ENCODE data around the gene PGAP3. TPM values are rescaled to one million over a fixed set of nuclear protein-coding genes. Genes with fewer than 3 reads are reported as not detected.
A peak's percentile ranks its signal among the peaks of the same experiment; 100 is the strongest.

PGAP3 gene
- total RNA-seq, 1 experiment from 2014 or later = 29.0 TPM

- no peak overlapping the region for H2BK5ac ChIP-seq (ENCODE audit: insufficient read length, low read length)
- H2BK12ac ChIP-seq (ENCODE audit: insufficient read length, low read depth, low read length) = no peak overlapping the region
- no peak overlapping the region for H4K5ac ChIP-seq (ENCODE audit: insufficient read length, low read depth, low read length)
- no peak overlapping the region for H3T11ph ChIP-seq (ENCODE audit: low read length)
- Mint-ChIP-seq H3K4me1 (peaks cover 31 to 33% of the 10 kb centered on the region in 2 experiments), H3K9me3 (no peaks in the 10 kb centered on the region; a peak in 1 of 5 replicates), H3K36me3 (ENCODE audit: insufficient read depth in 1 of 3, low read depth in 3 of 3) (peaks cover 0 to 3% (median 0%) of the 10 kb centered on the region in 3 experiments; a peak in 2 of 7 replicates), H3K27ac (peak overlapping the region in 1 of 3 experiments; percentile 12; a peak in 1 of 7 replicates), H3K27me3 (ENCODE audit: low read depth) (peaks cover 30% of the 10 kb centered on the region), H3K4me3 (no peak overlapping the region; a peak in 1 of 5 replicates)
- H3K56ac ChIP-seq (ENCODE audit: insufficient read length, low read depth, low read length) = no peak overlapping the region
- H2AK5ac ChIP-seq (ENCODE audit: insufficient read length, low read length) = no peak overlapping the region
- H3K14ac ChIP-seq (ENCODE audit: insufficient read depth, low read length) = no peak overlapping the region
- H3K27me3 ChIP-seq (ENCODE audit: insufficient read depth, low read length) = no peaks in the 10 kb centered on the region; the same call in 1 of the 2 replicates
- H4K91ac ChIP-seq (ENCODE audit: insufficient read length, low read depth, low read length) = no peak overlapping the region
- DNase-seq = no peak
- H4K20me1 ChIP-seq (ENCODE audit: control insufficient read depth, insufficient read depth, insufficient read length) = no peaks in the 10 kb centered on the region
- no peak overlapping the region for H3K27ac ChIP-seq (ENCODE audit: insufficient read length, low read depth, low read length)
- H3K4ac ChIP-seq (ENCODE audit: low read depth, low read length) = no peak overlapping the region
- H3K4me2 ChIP-seq (ENCODE audit: insufficient read depth, insufficient read length, low read length) = no peak overlapping the region
- no peak overlapping the region for H3K23ac ChIP-seq (ENCODE audit: insufficient read length, low read depth, low read length)
- TF ChIP-seq, protein P1, sequence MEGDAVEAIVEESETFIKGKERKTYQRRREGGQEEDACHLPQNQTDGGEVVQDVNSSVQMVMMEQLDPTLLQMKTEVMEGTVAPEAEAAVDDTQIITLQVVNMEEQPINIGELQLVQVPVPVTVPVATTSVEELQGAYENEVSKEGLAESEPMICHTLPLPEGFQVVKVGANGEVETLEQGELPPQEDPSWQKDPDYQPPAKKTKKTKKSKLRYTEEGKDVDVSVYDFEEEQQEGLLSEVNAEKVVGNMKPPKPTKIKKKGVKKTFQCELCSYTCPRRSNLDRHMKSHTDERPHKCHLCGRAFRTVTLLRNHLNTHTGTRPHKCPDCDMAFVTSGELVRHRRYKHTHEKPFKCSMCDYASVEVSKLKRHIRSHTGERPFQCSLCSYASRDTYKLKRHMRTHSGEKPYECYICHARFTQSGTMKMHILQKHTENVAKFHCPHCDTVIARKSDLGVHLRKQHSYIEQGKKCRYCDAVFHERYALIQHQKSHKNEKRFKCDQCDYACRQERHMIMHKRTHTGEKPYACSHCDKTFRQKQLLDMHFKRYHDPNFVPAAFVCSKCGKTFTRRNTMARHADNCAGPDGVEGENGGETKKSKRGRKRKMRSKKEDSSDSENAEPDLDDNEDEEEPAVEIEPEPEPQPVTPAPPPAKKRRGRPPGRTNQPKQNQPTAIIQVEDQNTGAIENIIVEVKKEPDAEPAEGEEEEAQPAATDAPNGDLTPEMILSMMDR (conservative IDR thresholded peaks at IDR 0.05) = no peak
- H3K23me2 ChIP-seq (ENCODE audit: insufficient read length, low read depth, low read length, poor library complexity, severe bottlenecking) = peaks cover 2% of the 10 kb centered on the region
- H3K4me1 ChIP-seq (ENCODE audit: insufficient read depth, low read length) = no peaks in the 10 kb centered on the region; the same call in 1 of the 2 replicates
- no peaks in the 10 kb centered on the region for H3K79me1 ChIP-seq (ENCODE audit: insufficient read depth, low read depth, low read length, poor library complexity, severe bottlenecking)
- H4K8ac ChIP-seq (replicated peaks; ENCODE audit: insufficient read length, low read depth, low read length) = no peak overlapping the region
- H2BK120ac ChIP-seq (ENCODE audit: low read depth, low read length, poor library complexity, severe bottlenecking) = no peak overlapping the region
- H3K18ac ChIP-seq (ENCODE audit: insufficient read length, low read depth, low read length) = no peak overlapping the region
- no peaks in the 10 kb centered on the region for H3K9me3 ChIP-seq (ENCODE audit: control insufficient read depth, low read depth, low read length)
- H2BK20ac ChIP-seq (ENCODE audit: low read depth, low read length, poor library complexity, severe bottlenecking) = no peak overlapping the region
- no peak overlapping the region for H3K9ac ChIP-seq (ENCODE audit: extremely low read depth, insufficient read length, low read length)
- H2BK15ac ChIP-seq (ENCODE audit: low read depth, low read length) = no peak overlapping the region; the same call in 1 of the 2 replicates
- H3K79me2 ChIP-seq (ENCODE audit: insufficient read depth, low read length) = no peaks in the 10 kb centered on the region
- H2AFZ ChIP-seq (ENCODE audit: low read length) = no peak overlapping the region
- WGBS (ENCODE audit: extremely low coverage, insufficient read length, low lambda C conversion rate) = no CpG with 5 or more reads among the region's 13 CpGs
These were observed 14.3 kb downstream of the PGAP3 start for GRCh38 chr17:39673335-39674081.
